Endothelial cell of umbilical vein (primary cell): Measurements from ENCODE around the gene USP31. TPM values are rescaled to one million over a fixed set of nuclear protein-coding genes. Genes with fewer than 3 reads are reported as not detected.

Experiments
- BruUV-seq: library from RNA; stranded (reverse); fragments of 400-500 nt; replicated peaks from 2 replicates; lab custom pipeline; 2021; lab: Mats Ljungman, UMichigan
- CTCF ChIA-PET: fragments of 300-600, 350-600 bp; sonication (Branson Sonifier 250); formaldehyde crosslinking; loops from one replicate; lab custom pipeline; 2021; ENCODE audit warnings: antibody characterized with exemption, inconsistent platforms; lab: Charles Lee
- POLR2A ChIA-PET: fragments of 300-600, 350-600 bp; sonication (Branson Sonifier 250); formaldehyde crosslinking; loops from one replicate; lab custom pipeline; 2021; ENCODE audit warnings: antibody characterized with exemption, inconsistent platforms; lab: Charles Lee
- DNase-seq: peaks from one replicate; pipeline ENCODE4 v3.0.0-alpha.2; 2011; ENCODE audit warnings: low read depth, low spot score
- FAIRE-seq: peaks from 2 replicates; lab custom pipeline; 2011; peaks lifted over from hg19 to GRCh38; lab: Jason Lieb, UNC
- H2AFZ ChIP-seq: 2 replicates; pipeline ENCODE4 v1.6.0; 2012; ENCODE audit warnings: low read depth, low read length, control low read depth, inconsistent platforms
- H3K27ac ChIP-seq: 2 replicates; pipeline ENCODE4 v1.5.1; 2011; ENCODE audit warnings: low read depth, mild to moderate bottlenecking, control low read depth, low read length, moderate library complexity; ENCODE audit not compliant: insufficient read depth
- H3K27me3 ChIP-seq, 2 experiments: 2 replicates each; pipeline versions ENCODE4 v1.6.0 to v1.6.1; 2011; ENCODE audit warnings: low read length in 2 of 2, mixed read lengths in 1 of 2; ENCODE audit not compliant: control insufficient read depth in 2 of 2, insufficient read depth in 2 of 2
- H3K36me3 ChIP-seq, 2 experiments: 2 replicates in 1 of 2; 3 replicates in 1 of 2; pipeline ENCODE4 v1.5.1; 2011; ENCODE audit warnings: low read length in 2 of 2, mild to moderate bottlenecking in 1 of 2, moderate library complexity in 1 of 2; ENCODE audit not compliant: control insufficient read depth in 2 of 2, insufficient read depth in 2 of 2; ENCODE audit errors: extremely low read depth in 1 of 2
- H3K4me1 ChIP-seq: 3 replicates; pipeline ENCODE4 v1.5.1; 2011; ENCODE audit warnings: mild to moderate bottlenecking, low read length; ENCODE audit not compliant: control insufficient read depth, insufficient read depth; ENCODE audit errors: extremely low read depth
- H3K4me2 ChIP-seq: 2 replicates; pipeline ENCODE4 v1.6.1; 2011; ENCODE audit warnings: low read length, control low read depth, mixed read lengths; ENCODE audit not compliant: insufficient read depth
- H3K4me3 ChIP-seq, 3 experiments: fragments of 200-600 bp in 1 of 3; sonication (generic), shearing (Covaris generic) in 1 of 3; replicated peaks in 1 of 3; 2 replicates each; pipeline ENCODE4 v1.5.1; 2011 to 2016; ENCODE audit warnings: control low read depth in 3 of 3, low read length in 3 of 3, mild to moderate bottlenecking in 2 of 3, inconsistent platforms in 1 of 3, low read depth in 1 of 3, moderate library complexity in 1 of 3; ENCODE audit not compliant: insufficient read depth in 1 of 3
- H3K79me2 ChIP-seq: 2 replicates; pipeline ENCODE4 v1.6.0; 2012; ENCODE audit warnings: low read length, inconsistent platforms; ENCODE audit not compliant: control insufficient read depth, insufficient read depth
- H3K9ac ChIP-seq: replicated peaks from 2 replicates; pipeline ENCODE3; 2011; ENCODE audit warnings: low read length, control low read depth; ENCODE audit not compliant: insufficient read depth; ENCODE audit errors: extremely low read depth
- H3K9me1 ChIP-seq: replicated peaks from 3 replicates; pipeline ENCODE4 v1.6.0; 2011; ENCODE audit warnings: mild to moderate bottlenecking, low read length; ENCODE audit not compliant: control insufficient read depth, insufficient read depth; ENCODE audit errors: extremely low read depth
- H3K9me3 ChIP-seq: replicated peaks from 2 replicates; pipeline ENCODE4 v1.5.1; 2012; ENCODE audit warnings: low read length, inconsistent platforms; ENCODE audit not compliant: control insufficient read depth, insufficient read depth
- H4K20me1 ChIP-seq: replicated peaks from 2 replicates; pipeline ENCODE3; 2011; ENCODE audit warnings: mild to moderate bottlenecking, low read length; ENCODE audit not compliant: control insufficient read depth, insufficient read depth; ENCODE audit errors: extremely low read depth
- CTCF ChIP-seq, 2 donors: IDR thresholded peaks; 1 replicate in 1 of 2; 2 replicates in 1 of 2; pipeline ENCODE4 v1.5.1; 2011; ENCODE audit warnings: low read length in 2 of 2, mild to moderate bottlenecking in 2 of 2, moderate library complexity in 2 of 2, control low read depth in 1 of 2, inconsistent platforms in 1 of 2, low read depth in 1 of 2; ENCODE audit not compliant: insufficient read depth in 1 of 2; ENCODE audit errors: extremely low read depth in 1 of 2
- EZH2 ChIP-seq: IDR thresholded peaks from 2 replicates; pipeline ENCODE4 v1.6.1; 2012; ENCODE audit warnings: borderline replicate concordance, low read depth, mild to moderate bottlenecking, moderate library complexity, low read length, inconsistent platforms; ENCODE audit not compliant: severe bottlenecking
- FOS ChIP-seq: IDR thresholded peaks from 2 replicates; pipeline ENCODE4 v1.6.1; 2011; ENCODE audit warnings: mild to moderate bottlenecking, low read length, moderate library complexity, borderline replicate concordance; ENCODE audit not compliant: insufficient read depth
- GATA2 ChIP-seq: IDR thresholded peaks from 2 replicates; pipeline ENCODE4 v1.7.0; 2011; ENCODE audit warnings: low read depth, mild to moderate bottlenecking, moderate library complexity, mixed read lengths, low read length; ENCODE audit not compliant: insufficient read length, insufficient read depth
- JUN ChIP-seq: IDR thresholded peaks from 2 replicates; pipeline ENCODE4 v1.6.1; 2011; ENCODE audit warnings: borderline replicate concordance, low read depth; ENCODE audit not compliant: insufficient read length, insufficient read depth
- MYC ChIP-seq: IDR thresholded peaks from one replicate; pipeline ENCODE4 v1.6.1; 2011; ENCODE audit warnings: mild to moderate bottlenecking, low read depth, low read length
- POLR2AphosphoS5 ChIP-seq: IDR thresholded peaks from 2 replicates; pipeline ENCODE4 v1.6.1; 2012; ENCODE audit warnings: low read depth, mild to moderate bottlenecking, control low read depth, low read length, moderate library complexity; ENCODE audit not compliant: insufficient read depth
- dilution Hi-C: fragments of 300-500 bp; cut with MboI; formaldehyde crosslinking; loops from one replicate; pipeline ENCODE4 v1.15.0; 2019; ENCODE audit warnings: low sequenced_read_pairs; ENCODE audit not compliant: extremely low pct_ligation_motif_present
- intact Hi-C: fragments of 100-400 bp; cut with micrococcal nuclease; formaldehyde crosslinking; loops from one replicate; pipeline ENCODE4 v1.10.0; 2022
- polyA plus RNA-seq, 4 experiments: library from polyadenylated mRNA; depleted of rRNA in 3 of 4; stranded (reverse) in 3 of 4; unstranded in 1 of 4; fragments of >200 nt; gene quantifications; 2 replicates each; pipeline versions ENCODE4 v1.2.1 to v1.2.3, GENCODE V29; 2011 to 2012; ENCODE audit warnings: missing spikeins in 1 of 4
- total RNA-seq: library from RNA; stranded (reverse); gene quantifications from 2 replicates; pipeline ENCODE4 v1.2.3, GENCODE V29; 2021
- TF ChIP-seq, protein P1 (sequence below): IDR thresholded peaks from 2 replicates; pipeline ENCODE4 v1.6.1; 2011; ENCODE audit not compliant: insufficient read depth, insufficient read length

USP31 gene
- total and polyA plus RNA-seq, 2 donors (not counting 3 experiments of a cell fraction or from before 2014, with no cell fraction given) = 14.5 to 42.4 TPM

GRCh38 chr16:23082161-23082788 is 67.0 kb downstream of the USP31 start:
- CTCF ChIA-PET = interaction anchor here (0.6 kb wide), 1 partner anchor 1462 kb away, joined by 3 read pairs; no protein-coding TSS in a partner anchor
- dilution Hi-C loops = no loop called here
- Histone ChIP-seq H3K4me2 (no peak overlapping the region), H3K79me2 (no peaks in the 10 kb centered on the region), H3K9me1 (no peaks in the 10 kb centered on the region), H3K27ac (peak overlapping the region; percentile 50), H3K4me1 (peaks cover 34% of the 10 kb centered on the region), H3K9me3 (no peaks in the 10 kb centered on the region), H3K36me3 (peaks cover 6 to 13% of the 10 kb centered on the region in 2 experiments), H3K4me3 (no peak overlapping the region), H3K9ac (peak overlapping the region; percentile 20), H3K27me3 (no peaks in the 10 kb centered on the region), H2AFZ (no peak overlapping the region), H4K20me1 (no peaks in the 10 kb centered on the region)
- TF ChIP-seq POLR2AphosphoS5 = no peak
- TF ChIP-seq, protein P1, sequence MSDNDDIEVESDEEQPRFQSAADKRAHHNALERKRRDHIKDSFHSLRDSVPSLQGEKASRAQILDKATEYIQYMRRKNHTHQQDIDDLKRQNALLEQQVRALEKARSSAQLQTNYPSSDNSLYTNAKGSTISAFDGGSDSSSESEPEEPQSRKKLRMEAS = no peak
- TF ChIP-seq JUN = no peak
- no peak for TF ChIP-seq GATA2
- no peak for TF ChIP-seq EZH2
- no peak for DNase-seq
- POLR2A ChIA-PET = interaction anchor here (1.0 kb wide), 1 partner anchor 66 kb away, joined by 3 read pairs; no protein-coding TSS in a partner anchor
- intact Hi-C loops = loop anchor here (5.0 kb wide), 2 partner anchors 65 to 350 kb away; partner anchors contain the start of gene USP31
- no TSS peak for BruUV-seq
- FAIRE-seq = no peak

GRCh38 chr16:23081675-23082119 is 67.6 kb downstream of the USP31 start:
- Histone ChIP-seq H2AFZ (no peak overlapping the region), H3K27ac (peak overlapping the region; percentile 50), H3K36me3 (peaks cover 6 to 13% of the 10 kb centered on the region in 2 experiments), H3K27me3 (no peaks in the 10 kb centered on the region), H4K20me1 (no peaks in the 10 kb centered on the region), H3K79me2 (no peaks in the 10 kb centered on the region), H3K4me1 (peaks cover 34% of the 10 kb centered on the region), H3K4me3 (no peak overlapping the region), H3K9me1 (no peaks in the 10 kb centered on the region), H3K9ac (no peak overlapping the region), H3K9me3 (no peaks in the 10 kb centered on the region), H3K4me2 (no peak overlapping the region)
- dilution Hi-C loops (no loop called here), intact Hi-C loops (loop anchor here (5.0 kb wide), 2 partner anchors 66 to 351 kb away; partner anchors contain the start of gene USP31)
- peak; percentile 69 for FAIRE-seq
- peak; percentile 75 for DNase-seq
- CTCF ChIA-PET = no interaction called here
- no TSS peak for BruUV-seq
- POLR2A ChIA-PET = interaction anchor here (1.0 kb wide), 1 partner anchor 67 kb away, joined by 3 read pairs; no protein-coding TSS in a partner anchor
- TF ChIP-seq FOS (peak; percentile 69), JUN (peak; percentile 76), CTCF (IDR thresholded peaks at IDR 0.05; ENCODE audit: extremely low read depth in 1 of 2, insufficient read depth in 1 of 2, low read depth in 1 of 2, low read length in 2 of 2) (no peak), MYC (no peak)
